ENCODE results near the gene TRAP1. TPM values are rescaled to one million over a fixed set of nuclear protein-coding genes. Genes with fewer than 3 reads are reported as not detected.
A peak's percentile ranks its signal among the peaks of the same experiment; 100 is the strongest.

Gene TRAP1
- total RNA-seq, 4 donors from 2014 or later = 43.2 to 53.8 (median 51.2) TPM

DNA sequence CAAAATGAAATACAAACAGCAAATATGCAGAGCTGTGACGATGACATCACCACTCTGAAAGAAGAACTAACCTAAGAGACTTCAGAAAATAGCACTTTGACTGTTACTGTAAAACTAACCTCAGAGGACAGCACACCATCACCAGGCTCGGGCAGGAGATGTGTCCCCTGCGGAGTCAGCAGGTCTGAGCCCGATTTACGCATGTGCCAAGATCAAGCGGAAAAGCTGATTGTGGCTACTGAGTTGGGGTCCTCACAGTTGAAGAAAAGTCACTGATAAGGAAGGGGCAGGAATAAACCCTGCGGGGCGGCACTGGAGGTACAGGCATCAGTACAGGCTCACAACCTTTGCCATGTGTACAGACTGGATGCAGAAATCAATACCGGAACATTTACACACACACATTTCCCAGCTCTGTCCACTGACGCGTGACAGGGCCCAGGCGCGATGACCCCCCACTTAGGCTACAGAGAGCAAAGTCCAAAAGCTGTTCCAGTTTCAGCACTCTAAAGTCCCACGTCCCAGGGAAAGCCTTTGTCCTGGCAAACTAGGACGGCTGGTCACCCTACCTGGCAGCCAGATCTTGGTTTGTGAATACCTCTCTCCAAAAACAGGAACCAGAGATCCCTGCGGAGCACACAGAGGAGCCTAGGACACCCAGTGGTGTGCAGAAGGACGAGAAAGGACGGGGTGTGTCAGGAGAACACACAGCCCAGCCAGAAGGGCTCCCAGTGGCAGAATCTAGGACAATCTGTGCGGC, 21.5 kb downstream of the TRAP1 start:
- Histone ChIP-seq H3K27me3 (no peaks in the 10 kb centered on the region), H3K36me3 (peaks cover 0 to 9% of the 10 kb centered on the region in 2 donors), H3K4me3 (no peak overlapping the region), H3K4me1 (peaks cover 0 to 6% (median 0%) of the 10 kb centered on the region in 3 donors), H3K27ac (no peak overlapping the region), H3K9me3 (no peaks in the 10 kb centered on the region)
- WGBS, 2 donors (ENCODE audit: low coverage in 1 of 2) = 80 to 91% methylated on average over 10 to 17 of the region's 19 CpGs
- TF ChIP-seq EP300 (IDR thresholded peaks at IDR 0.05) (no peak), CTCF (IDR thresholded peaks at IDR 0.05) (no peak), POLR2AphosphoS5 (IDR thresholded peaks at IDR 0.05) (no peak), POLR2A (IDR thresholded peaks at IDR 0.05) (no peak)
- ATAC-seq = no peak

DNA sequence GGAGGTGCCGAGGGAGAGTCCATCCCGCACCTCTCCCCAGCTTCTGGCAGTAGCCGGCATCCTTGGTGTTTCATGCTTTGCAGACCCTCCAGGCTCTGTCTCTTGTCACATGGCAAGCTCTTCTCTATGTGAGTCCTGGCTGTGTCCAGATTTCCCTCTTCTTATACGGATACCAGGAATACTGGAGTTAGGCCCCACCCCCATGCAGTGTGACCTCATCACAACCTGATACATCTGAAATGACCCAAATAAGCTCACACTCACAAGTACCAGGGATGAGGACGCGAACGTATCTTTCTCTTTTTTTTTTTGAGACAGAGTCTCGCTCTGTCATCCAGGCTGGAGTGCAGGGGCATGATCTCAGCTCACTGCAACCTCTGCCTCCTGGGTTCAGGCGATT, 23.3 kb downstream of the TRAP1 start:
- no peaks in the 10 kb centered on the region for H3K9me3 ChIP-seq
- no peak overlapping the region for H3K27ac ChIP-seq
- H3K4me3 ChIP-seq = no peak overlapping the region
- H3K36me3 ChIP-seq = peaks cover 0 to 9% of the 10 kb centered on the region in 2 donors
- peaks cover 0 to 19% (median 0%) of the 10 kb centered on the region in 3 donors for H3K4me1 ChIP-seq
- TF ChIP-seq EP300 (IDR thresholded peaks at IDR 0.05) = no peak
- no peak for TF ChIP-seq POLR2AphosphoS5 (IDR thresholded peaks at IDR 0.05)
- no peak for TF ChIP-seq POLR2A (IDR thresholded peaks at IDR 0.05)
- no peak for TF ChIP-seq CTCF (IDR thresholded peaks at IDR 0.05)
- H3K27me3 ChIP-seq = no peaks in the 10 kb centered on the region
- 81 to 90% methylated on average over 3 to 8 of the region's 9 CpGs for WGBS, 2 donors (ENCODE audit: low coverage in 1 of 2)
- no peak for ATAC-seq

GRCh38 chr16:3691761-3692160, 25.6 kb downstream of the TRAP1 start:
- WGBS, 2 donors (ENCODE audit: low coverage in 1 of 2) = 90% methylated on average over 9 of the region's 12 CpGs; no CpG with 5 or more reads in 1 of the 2 donors
- H3K4me3 ChIP-seq = no peak overlapping the region
- H3K36me3 ChIP-seq = peaks cover 0 to 30% of the 10 kb centered on the region in 2 donors
- H3K27ac ChIP-seq = peak overlapping the region in 3 of 4 donors; percentile 1 to 77 (median 30)
- no peaks in the 10 kb centered on the region for H3K27me3 ChIP-seq
- H3K9me3 ChIP-seq = no peaks in the 10 kb centered on the region
- TF ChIP-seq CTCF (IDR thresholded peaks at IDR 0.05) (no peak), POLR2AphosphoS5 (IDR thresholded peaks at IDR 0.05) (no peak), EP300 (IDR thresholded peaks at IDR 0.05) (no peak), POLR2A (IDR thresholded peaks at IDR 0.05) (no peak)
- H3K4me1 ChIP-seq = peaks cover 0 to 19% (median 0%) of the 10 kb centered on the region in 3 donors
- ATAC-seq = no peak

DNA sequence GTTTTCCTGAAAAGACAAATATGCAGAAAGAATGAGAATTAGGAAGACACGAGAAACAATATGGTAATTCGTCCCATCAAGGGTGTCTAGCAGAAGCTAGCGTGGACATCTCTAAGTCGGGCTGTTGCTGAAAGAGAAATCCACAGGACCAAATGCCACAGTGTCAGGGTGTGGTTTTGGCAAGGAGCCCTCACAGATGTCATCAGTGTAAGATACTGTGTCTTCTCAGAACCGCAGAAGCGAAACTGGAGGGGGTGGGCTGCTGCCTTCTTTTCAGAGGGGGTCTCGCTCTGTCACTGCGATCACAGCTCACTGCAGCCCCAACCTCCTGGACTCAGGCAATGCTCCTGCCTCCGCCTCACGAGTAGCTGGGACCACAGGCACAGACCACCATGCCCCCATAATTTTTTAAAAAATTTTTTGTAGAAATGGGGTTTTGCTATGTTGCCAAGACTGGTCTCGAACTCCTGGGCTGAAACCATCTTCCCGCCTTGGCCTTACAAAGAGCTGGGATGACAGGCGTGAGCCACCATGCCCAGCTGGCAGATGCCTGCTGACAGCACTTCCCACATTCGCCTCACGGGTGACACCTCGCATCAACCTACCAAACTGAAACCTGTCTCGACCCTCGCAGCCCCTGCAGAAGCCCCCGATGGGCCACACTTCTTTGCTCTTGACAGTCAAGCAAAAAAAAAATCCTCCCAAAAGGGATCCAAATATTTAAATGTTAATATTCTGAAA, 26.2 kb downstream of the TRAP1 start:
- Histone ChIP-seq H3K27me3 (no peaks in the 10 kb centered on the region), H3K9me3 (no peaks in the 10 kb centered on the region), H3K27ac (peak overlapping the region in 3 of 4 donors; percentile 72 to 82 (median 77)), H3K4me1 (peaks cover 0 to 19% (median 0%) of the 10 kb centered on the region in 3 donors), H3K4me3 (peak overlapping the region; percentile 5 to 43), H3K36me3 (peaks cover 0 to 37% of the 10 kb centered on the region in 2 donors)
- TF ChIP-seq CTCF (IDR thresholded peaks at IDR 0.05) (peak in 1 of 4 experiments; percentile 20), EP300 (IDR thresholded peaks at IDR 0.05) (no peak), POLR2A (IDR thresholded peaks at IDR 0.05) (no peak), POLR2AphosphoS5 (IDR thresholded peaks at IDR 0.05) (no peak)
- WGBS, 2 donors (ENCODE audit: low coverage in 1 of 2) = 63 to 79% methylated on average over 16 to 17 of the region's 19 CpGs
- ATAC-seq = peak; percentile 14

Measured in gastroesophageal sphincter (tissue), 4 donors.